ENCODE results near the gene ITPA. TPM values are rescaled to one million over a fixed set of nuclear protein-coding genes. Genes with fewer than 3 reads are reported as not detected.
A peak's percentile ranks its signal among the peaks of the same experiment; 100 is the strongest.

ITPA gene
- total and polyA plus RNA-seq, 2 of the 13 experiments (the other 11 are each of a cell fraction or from before 2014, with no cell fraction given), result 60.1 to 103 TPM

DNA sequence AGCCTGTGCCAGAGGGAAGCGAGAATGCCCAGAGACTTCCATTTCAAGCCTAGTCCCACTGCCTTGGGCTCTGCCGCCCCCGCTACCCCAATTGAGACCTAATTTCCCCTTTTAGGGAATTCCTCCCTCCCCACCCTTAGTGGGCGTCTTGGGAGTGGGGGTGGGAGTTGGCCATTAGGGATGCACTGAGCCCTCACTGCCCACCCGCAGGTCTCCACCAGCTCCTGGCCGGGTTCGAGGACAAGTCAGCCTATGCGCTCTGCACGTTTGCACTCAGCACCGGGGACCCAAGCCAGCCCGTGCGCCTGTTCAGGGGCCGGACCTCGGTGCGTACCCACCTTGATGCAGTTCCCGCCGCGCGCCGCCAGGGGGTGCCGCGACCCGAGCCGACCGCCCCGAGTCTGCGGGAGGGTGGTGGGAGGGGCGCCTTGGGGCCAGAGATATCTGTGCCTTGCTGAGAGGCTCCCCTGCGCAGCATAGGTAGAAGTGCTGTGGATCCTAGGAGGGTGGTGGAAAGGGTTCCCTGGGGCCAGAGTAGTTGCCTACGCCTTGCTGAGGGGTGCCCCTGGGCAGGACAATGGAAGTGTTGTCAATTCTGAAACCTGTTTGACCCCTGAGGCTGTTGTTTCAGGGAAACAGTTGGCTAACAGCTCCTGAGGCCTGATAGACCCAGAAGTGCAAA is 9.2 kb downstream of the ITPA start (continued):
- no peak for TF ChIP-seq HNRNPK (IDR thresholded peaks at IDR 0.05; ENCODE audit: low read depth, low read length, poor library complexity, severe bottlenecking)
- TF ChIP-seq, protein P1, sequence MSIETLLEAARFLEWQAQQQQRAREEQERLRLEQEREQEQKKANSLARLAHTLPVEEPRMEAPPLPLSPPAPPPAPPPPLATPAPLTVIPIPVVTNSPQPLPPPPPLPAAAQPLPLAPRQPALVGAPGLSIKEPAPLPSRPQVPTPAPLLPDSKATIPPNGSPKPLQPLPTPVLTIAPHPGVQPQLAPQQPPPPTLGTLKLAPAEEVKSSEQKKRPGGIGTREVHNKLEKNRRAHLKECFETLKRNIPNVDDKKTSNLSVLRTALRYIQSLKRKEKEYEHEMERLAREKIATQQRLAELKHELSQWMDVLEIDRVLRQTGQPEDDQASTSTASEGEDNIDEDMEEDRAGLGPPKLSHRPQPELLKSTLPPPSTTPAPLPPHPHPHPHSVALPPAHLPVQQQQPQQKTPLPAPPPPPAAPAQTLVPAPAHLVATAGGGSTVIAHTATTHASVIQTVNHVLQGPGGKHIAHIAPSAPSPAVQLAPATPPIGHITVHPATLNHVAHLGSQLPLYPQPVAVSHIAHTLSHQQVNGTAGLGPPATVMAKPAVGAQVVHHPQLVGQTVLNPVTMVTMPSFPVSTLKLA (IDR thresholded peaks at IDR 0.05), result no peak
- TF ChIP-seq ZNF563 (CRISPR knock-in tag; IDR thresholded peaks at IDR 0.05), result peak; percentile 83
- 0 out of 2 replicates have a peak, but pooled peaks have one; percentile 25 for TF ChIP-seq ARNTL (CRISPR knock-in tag; IDR thresholded peaks at IDR 0.05)
- TF ChIP-seq THAP11 (CRISPR knock-in tag; IDR thresholded peaks at IDR 0.05), result peak; percentile 74
- TF ChIP-seq ZNF460 (CRISPR knock-in tag; IDR thresholded peaks at IDR 0.05; ENCODE audit: borderline replicate concordance), result peak; percentile 33; the same call in 1 of the 2 replicates
- no peak for TF ChIP-seq POLR2AphosphoS2 (IDR thresholded peaks at IDR 0.05; ENCODE audit: low read depth, low read length)
- TF ChIP-seq, protein P2, sequence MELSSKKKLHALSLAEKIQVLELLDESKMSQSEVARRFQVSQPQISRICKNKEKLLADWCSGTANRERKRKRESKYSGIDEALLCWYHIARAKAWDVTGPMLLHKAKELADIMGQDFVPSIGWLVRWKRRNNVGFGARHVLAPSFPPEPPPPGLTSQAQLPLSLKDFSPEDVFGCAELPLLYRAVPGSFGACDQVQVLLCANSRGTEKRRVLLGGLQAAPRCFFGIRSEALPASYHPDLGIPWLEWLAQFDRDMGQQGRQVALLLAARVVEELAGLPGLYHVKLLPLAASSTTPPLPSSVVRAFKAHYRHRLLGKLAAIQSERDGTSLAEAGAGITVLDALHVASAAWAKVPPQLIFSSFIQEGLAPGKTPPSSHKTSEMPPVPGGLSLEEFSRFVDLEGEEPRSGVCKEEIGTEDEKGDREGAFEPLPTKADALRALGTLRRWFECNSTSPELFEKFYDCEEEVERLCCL (CRISPR knock-in tag; IDR thresholded peaks at IDR 0.05; ENCODE audit: borderline replicate concordance), result peak; percentile 88; the same call in 1 of the 2 replicates
- TF ChIP-seq KDM3A (CRISPR knock-in tag; IDR thresholded peaks at IDR 0.05; ENCODE audit: low read depth), result peak; percentile 99
- TF ChIP-seq MAFG (CRISPR knock-in tag; IDR thresholded peaks at IDR 0.05), result no peak
- TF ChIP-seq CBX1 (IDR thresholded peaks at IDR 0.05; ENCODE audit: low read depth), result no peak
- 0 out of 2 replicates have a peak, but pooled peaks have one; percentile 53 for TF ChIP-seq DNMT3B (CRISPR knock-in tag; conservative IDR thresholded peaks at IDR 0.05)
- TF ChIP-seq YY1 (IDR thresholded peaks at IDR 0.05; ENCODE audit: insufficient read depth, insufficient replicate concordance, low read depth, low read length), result peak; percentile 82
- peak in 1 of 2 experiments; percentile 86; a peak in 1 of 4 replicates for TF ChIP-seq KLF16 (CRISPR knock-in tag; IDR thresholded peaks at IDR 0.05)
- TF ChIP-seq DPF2 (CRISPR knock-in tag; IDR thresholded peaks at IDR 0.05; ENCODE audit: borderline replicate concordance, low read depth), result no peak
- peak; percentile 74; the same call in 1 of the 2 replicates for TF ChIP-seq ZNF574 (CRISPR knock-in tag; IDR thresholded peaks at IDR 0.05)
- no peak for TF ChIP-seq NFYB (CRISPR knock-in tag; IDR thresholded peaks at IDR 0.05)
- TF ChIP-seq ZMAT3 (CRISPR knock-in tag; conservative IDR thresholded peaks at IDR 0.05), result no peak

All from HepG2 (cell line).